ENCODE results near the gene CTNNBL1. TPM values are rescaled to one million over a fixed set of nuclear protein-coding genes. Genes with fewer than 3 reads are reported as not detected.
A peak's percentile ranks its signal among the peaks of the same experiment; 100 is the strongest.
"Not testable (repeated sequence)": the region's sequence is repeated elsewhere in the genome, so short reads cannot be mapped to it uniquely, and the experiment has no call there.

Gene CTNNBL1
- total RNA-seq, 2 donors from 2014 or later, result 29.9 to 39.9 TPM

- no peaks in the 10 kb centered on the region for H3K27me3 ChIP-seq
- no peaks in the 10 kb centered on the region for H3K4me1 ChIP-seq
- no peaks in the 10 kb centered on the region for H3K9me3 ChIP-seq
- H3K36me3 ChIP-seq, result no peaks in the 10 kb centered on the region
- no peak overlapping the region for H3K4me3 ChIP-seq
- DNase-seq (ENCODE audit: low spot score), result no peak
- H3K27ac ChIP-seq, result no peak overlapping the region
- TF ChIP-seq, protein P1, sequence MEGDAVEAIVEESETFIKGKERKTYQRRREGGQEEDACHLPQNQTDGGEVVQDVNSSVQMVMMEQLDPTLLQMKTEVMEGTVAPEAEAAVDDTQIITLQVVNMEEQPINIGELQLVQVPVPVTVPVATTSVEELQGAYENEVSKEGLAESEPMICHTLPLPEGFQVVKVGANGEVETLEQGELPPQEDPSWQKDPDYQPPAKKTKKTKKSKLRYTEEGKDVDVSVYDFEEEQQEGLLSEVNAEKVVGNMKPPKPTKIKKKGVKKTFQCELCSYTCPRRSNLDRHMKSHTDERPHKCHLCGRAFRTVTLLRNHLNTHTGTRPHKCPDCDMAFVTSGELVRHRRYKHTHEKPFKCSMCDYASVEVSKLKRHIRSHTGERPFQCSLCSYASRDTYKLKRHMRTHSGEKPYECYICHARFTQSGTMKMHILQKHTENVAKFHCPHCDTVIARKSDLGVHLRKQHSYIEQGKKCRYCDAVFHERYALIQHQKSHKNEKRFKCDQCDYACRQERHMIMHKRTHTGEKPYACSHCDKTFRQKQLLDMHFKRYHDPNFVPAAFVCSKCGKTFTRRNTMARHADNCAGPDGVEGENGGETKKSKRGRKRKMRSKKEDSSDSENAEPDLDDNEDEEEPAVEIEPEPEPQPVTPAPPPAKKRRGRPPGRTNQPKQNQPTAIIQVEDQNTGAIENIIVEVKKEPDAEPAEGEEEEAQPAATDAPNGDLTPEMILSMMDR (IDR thresholded peaks at IDR 0.05), result no peak
Observed at GRCh38 chr20:37662308-37662707, 31.5 kb upstream of the CTNNBL1 start.

- not testable (repeated sequence) for DNase-seq (ENCODE audit: low spot score); H3K36me3 ChIP-seq; H3K27me3 ChIP-seq; H3K4me1 ChIP-seq; H3K9me3 ChIP-seq; H3K27ac ChIP-seq; H3K4me3 ChIP-seq
Observed at GRCh38 chr20:37664595-37664994, 29.2 kb upstream of the CTNNBL1 start.

DNA sequence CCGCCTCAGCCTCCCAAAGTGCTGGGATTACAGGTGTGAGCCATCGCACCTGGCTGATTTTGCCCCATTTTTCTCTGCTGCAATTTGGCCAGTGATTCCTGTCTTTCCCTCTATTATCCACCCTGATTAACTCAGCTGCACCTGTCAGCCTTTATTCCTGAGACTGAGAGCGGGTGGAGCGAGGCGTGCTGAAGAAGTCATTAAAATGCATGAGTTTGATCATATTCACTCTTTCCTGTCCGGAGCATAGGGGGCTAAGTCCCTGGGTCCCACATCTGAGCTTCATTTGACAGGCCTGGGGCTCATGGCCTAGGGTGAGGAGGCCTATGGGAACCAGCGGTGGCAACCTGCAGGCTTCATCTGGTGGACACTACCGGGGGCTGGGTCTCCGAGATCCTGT is 25.7 kb upstream of the CTNNBL1 start:
- Histone ChIP-seq H3K27ac (no peak overlapping the region), H3K4me1 (no peaks in the 10 kb centered on the region), H3K4me3 (no peak overlapping the region), H3K27me3 (no peaks in the 10 kb centered on the region), H3K36me3 (no peaks in the 10 kb centered on the region), H3K9me3 (no peaks in the 10 kb centered on the region)
- no peak for DNase-seq (ENCODE audit: low spot score)
- TF ChIP-seq, protein P1 (IDR thresholded peaks at IDR 0.05), result no peak

- TF ChIP-seq, protein P1 (IDR thresholded peaks at IDR 0.05), result no peak
- Histone ChIP-seq H3K4me3 (no peak overlapping the region), H3K4me1 (no peaks in the 10 kb centered on the region), H3K9me3 (no peaks in the 10 kb centered on the region), H3K36me3 (no peaks in the 10 kb centered on the region), H3K27ac (no peak overlapping the region), H3K27me3 (no peaks in the 10 kb centered on the region)
- DNase-seq (ENCODE audit: low spot score), result no peak
Observed at GRCh38 chr20:37669062-37669772, 24.6 kb upstream of the CTNNBL1 start.

DNA sequence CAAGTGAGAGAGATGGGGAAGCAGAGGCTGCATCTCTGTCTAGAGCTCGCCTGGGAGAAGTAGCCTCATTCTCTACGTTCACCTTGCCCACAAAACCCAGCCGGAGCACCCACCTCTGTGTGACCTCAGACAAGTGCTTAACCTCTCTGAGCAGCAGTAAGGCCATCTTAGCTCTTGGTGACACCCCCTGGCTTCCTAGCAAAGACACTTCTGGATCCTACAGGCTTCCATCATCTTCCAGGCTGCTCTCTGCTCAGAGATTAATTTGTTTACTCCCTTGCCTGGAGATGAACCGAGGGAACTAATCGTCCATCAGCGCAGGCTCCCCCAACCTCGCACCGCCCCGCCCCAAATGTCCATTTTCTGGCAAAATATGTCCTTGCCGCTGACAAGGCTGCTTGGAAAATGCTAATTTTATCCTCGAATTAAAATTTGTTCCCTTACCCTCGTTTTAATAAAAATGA is 24.0 kb upstream of the CTNNBL1 start:
- Histone ChIP-seq H3K4me3 (peak overlapping the region in 1 of 2 donors; percentile 22), H3K27ac (no peak overlapping the region), H3K36me3 (no peaks in the 10 kb centered on the region), H3K27me3 (no peaks in the 10 kb centered on the region), H3K4me1 (no peaks in the 10 kb centered on the region), H3K9me3 (no peaks in the 10 kb centered on the region)
- TF ChIP-seq, protein P1 (IDR thresholded peaks at IDR 0.05), result no peak
- no peak for DNase-seq (ENCODE audit: low spot score)

GRCh38 chr20:37670351-37670791 is 23.5 kb upstream of the CTNNBL1 start:
- H3K9me3 ChIP-seq, result no peaks in the 10 kb centered on the region
- DNase-seq (ENCODE audit: low spot score), result no peak
- H3K4me3 ChIP-seq, result peak overlapping the region in 1 of 2 donors; percentile 22
- TF ChIP-seq, protein P1 (IDR thresholded peaks at IDR 0.05), result no peak
- H3K27ac ChIP-seq, result no peak overlapping the region
- no peaks in the 10 kb centered on the region for H3K36me3 ChIP-seq
- no peaks in the 10 kb centered on the region for H3K27me3 ChIP-seq
- no peaks in the 10 kb centered on the region for H3K4me1 ChIP-seq

Measured in right atrium auricular region (tissue), 2 donors.